ELF-1 (cell line): Measurements from ENCODE around the gene AEBP1.

Experiments
- DNase-seq: peaks from one replicate; pipeline ENCODE4 v3.0.0-alpha.2; 2016; ENCODE audit warnings: low read depth, low spot score

AEBP1 gene

GRCh38 chr7:44140341-44140740 is 36.2 kb downstream of the AEBP1 start:
- no peak for DNase-seq

- peak; percentile 76 for DNase-seq
These were observed 37.2 kb downstream of the AEBP1 start, which contains the start of gene MYL7 for GRCh38 chr7:44141221-44141850. MYL7 (minus strand) TSS chr7:44141332; CDS start chr7:44141305, 27 bp downstream.

- DNase-seq: no peak
These were observed 37.9 kb downstream of the AEBP1 start for GRCh38 chr7:44142028-44142427.

- DNase-seq: no peak
These were observed 39.6 kb downstream of the AEBP1 start for GRCh38 chr7:44143646-44144250.

- DNase-seq: no peak
These were observed 40.4 kb downstream of the AEBP1 start for GRCh38 chr7:44144426-44144967.

GRCh38 chr7:44144968-44145478 is 40.9 kb downstream of the AEBP1 start:
- DNase-seq: no peak

GRCh38 chr7:44145479-44145968 is 41.4 kb downstream of the AEBP1 start:
- DNase-seq: no peak

- DNase-seq: peak; percentile 48
These were observed 42.1 kb downstream of the AEBP1 start for GRCh38 chr7:44145969-44146911.

GRCh38 chr7:44147026-44147991 is 43.2 kb downstream of the AEBP1 start:
- DNase-seq: peak; percentile 79

- no peak for DNase-seq
These were observed 44.0 kb downstream of the AEBP1 start for GRCh38 chr7:44148166-44148565.

GRCh38 chr7:44148961-44149536 is 44.9 kb downstream of the AEBP1 start:
- DNase-seq: no peak

GRCh38 chr7:44149571-44150465 is 45.7 kb downstream of the AEBP1 start:
- no peak for DNase-seq

- no peak for DNase-seq
These were observed 46.3 kb downstream of the AEBP1 start for GRCh38 chr7:44150466-44150832.

GRCh38 chr7:44150966-44151941 is 47.1 kb downstream of the AEBP1 start:
- no peak for DNase-seq

GRCh38 chr7:44151956-44152355 is 47.8 kb downstream of the AEBP1 start:
- no peak for DNase-seq

- no peak for DNase-seq
These were observed 49.1 kb downstream of the AEBP1 start for GRCh38 chr7:44152971-44153947.

GRCh38 chr7:44153948-44154335 is 49.8 kb downstream of the AEBP1 start:
- no peak for DNase-seq
